Measurements from ENCODE around the gene ACSM2B. TPM values are rescaled to one million over a fixed set of nuclear protein-coding genes. Genes with fewer than 3 reads are reported as not detected.

The ACSM2B gene
- polyA plus RNA-seq, 2 of the 4 experiments (the other 2 are of a cell fraction), result not detected

- TF ChIP-seq HMGXB4 (CRISPR knock-in tag; IDR thresholded peaks at IDR 0.05; ENCODE audit: borderline replicate concordance) (no peak), KDM1A (IDR thresholded peaks at IDR 0.05; ENCODE audit: low read depth) (no peak), ZC3H11A (IDR thresholded peaks at IDR 0.05) (no peak), HOXA7 (CRISPR knock-in tag; IDR thresholded peaks at IDR 0.05) (no peak)
These were observed 59.0 kb downstream of the ACSM2B start (continued) for GRCh38 chr16:20517149-20517548.

- TF ChIP-seq MAZ (IDR thresholded peaks at IDR 0.05; ENCODE audit: borderline replicate concordance, low read depth, low read length), result no peak
- TF ChIP-seq ATOH8 (CRISPR knock-in tag; IDR thresholded peaks at IDR 0.05; ENCODE audit: low read depth), result no peak
- TF ChIP-seq NFE2L2 (conservative IDR thresholded peaks at IDR 0.05; ENCODE audit: low read length), result peak; percentile 62; the same call in 1 of the 2 replicates
- peak; percentile 86 for TF ChIP-seq MAFK (IDR thresholded peaks at IDR 0.05; ENCODE audit: partially characterized antibody)
- Histone ChIP-seq H3K27ac (no peak overlapping the region), H3K4me1 (no peaks in the 10 kb centered on the region), H3K4me2 (no peak overlapping the region), H3K4me3 (no peak overlapping the region), H3K9me3 (no peaks in the 10 kb centered on the region; the same call in 2 of the 3 replicates)
- DNase-seq (ENCODE audit: low read depth in 1 of 2, low spot score in 1 of 2) (no peak), ATAC-seq (no peak), FAIRE-seq (no peak)
- ChIA-PET POLR2A (no interaction called here), CTCF (no interaction called here)
These were observed 60.5 kb downstream of the ACSM2B start for GRCh38 chr16:20515688-20516090.

- H3K4me3 ChIP-seq, result no peak overlapping the region
- ChIA-PET CTCF (interaction anchor here (0.7 kb wide), 1 partner anchor 126 kb away, joined by 5 read pairs; no protein-coding TSS in a partner anchor), POLR2A (no interaction called here)
- TF ChIP-seq BCL3 (IDR thresholded peaks at IDR 0.05), result no peak
- TF ChIP-seq RARB (CRISPR knock-in tag; IDR thresholded peaks at IDR 0.05), result no peak
- no peak for TF ChIP-seq CEBPB (IDR thresholded peaks at IDR 0.05)
- no peak for TF ChIP-seq JUNB (IDR thresholded peaks at IDR 0.05)
- no peak for TF ChIP-seq SMC3 (IDR thresholded peaks at IDR 0.05)
- no peak for ATAC-seq
- no peak for DNase-seq (ENCODE audit: low read depth in 1 of 2, low spot score in 1 of 2)
- H3K9me3 ChIP-seq, result peaks cover 4% of the 10 kb centered on the region; the same call in 1 of the 3 replicates
- no peak overlapping the region for H3K27ac ChIP-seq
- 3% methylated on average over 1 of the region's 1 CpG for WGBS (ENCODE audit: missing lambda C conversion rate)
- FAIRE-seq, result no peak
- H3K4me1 ChIP-seq, result no peaks in the 10 kb centered on the region
- no peak overlapping the region for H3K4me2 ChIP-seq
These were observed 65.8 kb downstream of the ACSM2B start for GRCh38 chr16:20510323-20510722.

- ChIA-PET POLR2A (no interaction called here), CTCF (no interaction called here)
- TF ChIP-seq MAX (IDR thresholded peaks at IDR 0.05), result no peak
- TF ChIP-seq EHF (CRISPR knock-in tag; IDR thresholded peaks at IDR 0.05), result no peak
- TF ChIP-seq MAFK (IDR thresholded peaks at IDR 0.05; ENCODE audit: partially characterized antibody), result no peak
- no peak for TF ChIP-seq ZFP36 (IDR thresholded peaks at IDR 0.05; ENCODE audit: borderline replicate concordance, partially characterized antibody)
- no peak for TF ChIP-seq CBX2 (IDR thresholded peaks at IDR 0.05; ENCODE audit: borderline replicate concordance, low read depth)
- no peak for TF ChIP-seq NPAS2 (CRISPR knock-in tag; IDR thresholded peaks at IDR 0.05; ENCODE audit: borderline replicate concordance)
- TF ChIP-seq MYC (IDR thresholded peaks at IDR 0.05; ENCODE audit: borderline replicate concordance, low read length), result no peak
- no peak for TF ChIP-seq RARB (CRISPR knock-in tag; IDR thresholded peaks at IDR 0.05)
- no peak for TF ChIP-seq CEBPB (IDR thresholded peaks at IDR 0.05)
- DNase-seq (ENCODE audit: low read depth in 1 of 2, low spot score in 1 of 2) (no peak), FAIRE-seq (no peak), ATAC-seq (no peak)
- 0 out of 3 replicates have a peak, but pooled peaks cover 4% of the 10 kb centered on the region for H3K9me3 ChIP-seq
- 0% methylated on average over 2 of the region's 2 CpGs for WGBS (ENCODE audit: missing lambda C conversion rate)
- no peak overlapping the region for H3K27ac ChIP-seq
- no peak overlapping the region for H3K4me2 ChIP-seq
- no peak overlapping the region for H3K4me3 ChIP-seq
- no peaks in the 10 kb centered on the region for H3K4me1 ChIP-seq
These were observed 68.9 kb downstream of the ACSM2B start for GRCh38 chr16:20507280-20507679.

Measured in A549 (cell line).